Measurements from ENCODE around the gene CFAP77. TPM values are rescaled to one million over a fixed set of nuclear protein-coding genes. Genes with fewer than 3 reads are reported as not detected.
A peak's percentile ranks its signal among the peaks of the same experiment; 100 is the strongest.

The CFAP77 gene
- total and polyA plus RNA-seq, 2 of the 13 experiments (the other 11 are each of a cell fraction or from before 2014, with no cell fraction given), result not detected

- Histone ChIP-seq H4K20me1 (ENCODE audit: insufficient read depth, low read length) (peaks cover 3% of the 10 kb centered on the region; the same call in 1 of the 2 replicates), H3K27me3 (ENCODE audit: control insufficient read depth in 1 of 2, insufficient read depth in 2 of 2, low read length in 2 of 2) (peaks cover 0 to 54% of the 10 kb centered on the region in 2 experiments; a peak in 3 of 5 replicates), H3K4me1 (ENCODE audit: insufficient read depth, low read length) (peaks cover 39% of the 10 kb centered on the region), H3K79me2 (ENCODE audit: insufficient read depth, low read length) (peaks cover 4% of the 10 kb centered on the region), H2AFZ (ENCODE audit: low read length) (no peak overlapping the region), H3K27ac (ENCODE audit: extremely low read length, insufficient read depth, low read length) (no peak overlapping the region), H3K36me3 (replicated peaks in 1 of 2; ENCODE audit: control insufficient read depth in 1 of 2, insufficient read depth in 2 of 2, low read length in 2 of 2) (no peaks in the 10 kb centered on the region), H3K9me3 (ENCODE audit: low read length) (no peaks in the 10 kb centered on the region), H3K4me3 (replicated peaks in 1 of 3; ENCODE audit: insufficient read depth in 1 of 3, low read depth in 2 of 3, low read length in 3 of 3) (peak overlapping the region; percentile 38 to 72 (median 43); a peak in 5 of 6 replicates), H3K4me2 (ENCODE audit: low read depth, low read length) (peak overlapping the region; percentile 77), H3K9ac (ENCODE audit: insufficient read depth, low read depth, low read length) (no peak overlapping the region)
- in situ Hi-C loops (cut with HindIII; ENCODE audit: extremely low pct_ligation_motif_present, low pct_unique_long_range_greater_than_20kb) (loop anchor here (5.0 to 10.0 kb wide), 3 partner anchors 94 to 387 kb away; no protein-coding TSS in a partner anchor), intact Hi-C loops (cut with micrococcal nuclease; ENCODE audit: unreplicated experiment) (loop anchor here (10.0 kb wide), 1 partner anchor 94 kb away; no protein-coding TSS in a partner anchor)
- ChIA-PET POLR2A (no interaction called here), CTCF (ENCODE audit: low intra/inter-chr PET ratio, low total read pairs) (interaction anchor here (1.2 to 2.8 kb wide), 3 partner anchors 97 to 241 kb away, joined by 4 to 22 read pairs (median 9); no protein-coding TSS in a partner anchor)
- BruUV-seq (replicated peaks), result no TSS peak
- ATAC-seq, result peak; percentile 17; the same call in 2 of the 3 replicates
- FAIRE-seq, result no peak
- no peak for DNase-seq (ENCODE audit: low spot score)
- WGBS (ENCODE audit: low lambda C conversion rate), result 24% methylated on average over 14 of the region's 19 CpGs
- TF ChIP-seq NFKB2 (CRISPR knock-in tag; IDR thresholded peaks at IDR 0.05; ENCODE audit: borderline replicate concordance) (0 out of 2 replicates have a peak, but pooled peaks have one; percentile 10), NRL (CRISPR knock-in tag; IDR thresholded peaks at IDR 0.05; ENCODE audit: borderline replicate concordance) (0 out of 2 replicates have a peak, but pooled peaks have one; percentile 12), ZNF615 (CRISPR knock-in tag; IDR thresholded peaks at IDR 0.05; ENCODE audit: borderline replicate concordance) (no peak), ZNF446 (CRISPR knock-in tag; IDR thresholded peaks at IDR 0.05) (0 out of 2 replicates have a peak, but pooled peaks have one; percentile 51)
These were observed 631 bp downstream of the CFAP77 start for GRCh38 chr9:132410642-132411041.

DNA sequence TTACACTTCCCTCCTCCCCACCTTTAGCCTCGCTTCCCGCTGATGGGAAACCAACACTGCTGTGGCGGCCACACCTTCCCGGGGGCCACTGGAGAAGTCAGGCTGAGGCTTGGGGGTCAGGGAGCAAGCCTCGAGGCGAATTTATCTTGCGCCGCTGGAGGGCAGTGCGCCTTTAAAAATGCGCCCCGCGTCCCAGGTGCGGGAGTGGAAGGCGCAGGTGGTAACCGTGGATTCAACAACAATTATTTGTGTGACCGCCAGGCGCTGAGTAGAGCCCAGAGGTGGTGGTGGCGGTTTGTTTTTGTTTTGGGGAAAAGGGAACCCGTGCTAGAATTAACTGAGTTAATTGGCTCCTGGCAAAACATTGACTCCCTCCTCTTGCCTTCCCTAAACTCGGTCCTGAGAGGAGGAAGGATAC, 1.1 kb downstream of the CFAP77 start:
- peaks cover 2% of the 10 kb centered on the region for H3K79me2 ChIP-seq (ENCODE audit: insufficient read depth, low read length)
- no peak overlapping the region for H3K9ac ChIP-seq (ENCODE audit: insufficient read depth, low read depth, low read length)
- ATAC-seq (peak; percentile 80), DNase-seq (ENCODE audit: low spot score) (peak; percentile 54), FAIRE-seq (peak; percentile 53)
- CTCF ChIA-PET (ENCODE audit: low intra/inter-chr PET ratio, low total read pairs), result interaction anchor here (1.2 to 2.8 kb wide), 3 partner anchors 97 to 240 kb away, joined by 4 to 22 read pairs (median 9); no protein-coding TSS in a partner anchor
- peaks cover 3% of the 10 kb centered on the region; the same call in 1 of the 2 replicates for H4K20me1 ChIP-seq (ENCODE audit: insufficient read depth, low read length)
- in situ Hi-C loops (cut with HindIII; ENCODE audit: extremely low pct_ligation_motif_present, low pct_unique_long_range_greater_than_20kb), result loop anchor here (5.0 to 10.0 kb wide), 3 partner anchors 94 to 386 kb away; no protein-coding TSS in a partner anchor
- no peak overlapping the region for H2AFZ ChIP-seq (ENCODE audit: low read length)
- peaks cover 2 to 57% of the 10 kb centered on the region in 2 experiments; a peak in 3 of 5 replicates for H3K27me3 ChIP-seq (ENCODE audit: control insufficient read depth in 1 of 2, insufficient read depth in 2 of 2, low read length in 2 of 2)
- peak overlapping the region; percentile 77 for H3K4me2 ChIP-seq (ENCODE audit: low read depth, low read length)
- no peaks in the 10 kb centered on the region for H3K36me3 ChIP-seq (replicated peaks in 1 of 2; ENCODE audit: control insufficient read depth in 1 of 2, insufficient read depth in 2 of 2, low read length in 2 of 2)
- H3K4me1 ChIP-seq (ENCODE audit: insufficient read depth, low read length), result peaks cover 37% of the 10 kb centered on the region
- H3K27ac ChIP-seq (ENCODE audit: extremely low read length, insufficient read depth, low read length), result no peak overlapping the region
- no peaks in the 10 kb centered on the region for H3K9me3 ChIP-seq (ENCODE audit: low read length)
- BruUV-seq (replicated peaks), result no TSS peak
- WGBS (ENCODE audit: low lambda C conversion rate), result 1% methylated on average over 15 of the region's 20 CpGs
- POLR2A ChIA-PET, result no interaction called here
- peak overlapping the region in 1 of 3 experiments; percentile 72; a peak in 1 of 6 replicates for H3K4me3 ChIP-seq (replicated peaks in 1 of 3; ENCODE audit: insufficient read depth in 1 of 3, low read depth in 2 of 3, low read length in 3 of 3)
- intact Hi-C loops (cut with micrococcal nuclease; ENCODE audit: unreplicated experiment), result loop anchor here (10.0 kb wide), 1 partner anchor 94 kb away; no protein-coding TSS in a partner anchor
- TF ChIP-seq ZNF607 (CRISPR knock-in tag; IDR thresholded peaks at IDR 0.05; ENCODE audit: borderline replicate concordance) (no peak), SRY (CRISPR knock-in tag; IDR thresholded peaks at IDR 0.05) (no peak), ZFP41 (CRISPR knock-in tag; IDR thresholded peaks at IDR 0.05; ENCODE audit: borderline replicate concordance) (no peak), JUNB (CRISPR knock-in tag; IDR thresholded peaks at IDR 0.05; ENCODE audit: borderline replicate concordance) (no peak), SMAD9 (CRISPR knock-in tag; IDR thresholded peaks at IDR 0.05) (no peak), RELA (CRISPR knock-in tag; IDR thresholded peaks at IDR 0.05) (no peak), ZNF766 (CRISPR knock-in tag; IDR thresholded peaks at IDR 0.05; ENCODE audit: borderline replicate concordance) (no peak), HMGA1 (CRISPR knock-in tag; conservative IDR thresholded peaks at IDR 0.05) (no peak), RFXAP (CRISPR knock-in tag; IDR thresholded peaks at IDR 0.05; ENCODE audit: borderline replicate concordance) (no peak), ATF7 (IDR thresholded peaks at IDR 0.05) (no peak), ATF7 (CRISPR knock-in tag; IDR thresholded peaks at IDR 0.05) (no peak), HDAC1 (CRISPR knock-in tag; IDR thresholded peaks at IDR 0.05) (no peak)
- TF ChIP-seq, protein P1, sequence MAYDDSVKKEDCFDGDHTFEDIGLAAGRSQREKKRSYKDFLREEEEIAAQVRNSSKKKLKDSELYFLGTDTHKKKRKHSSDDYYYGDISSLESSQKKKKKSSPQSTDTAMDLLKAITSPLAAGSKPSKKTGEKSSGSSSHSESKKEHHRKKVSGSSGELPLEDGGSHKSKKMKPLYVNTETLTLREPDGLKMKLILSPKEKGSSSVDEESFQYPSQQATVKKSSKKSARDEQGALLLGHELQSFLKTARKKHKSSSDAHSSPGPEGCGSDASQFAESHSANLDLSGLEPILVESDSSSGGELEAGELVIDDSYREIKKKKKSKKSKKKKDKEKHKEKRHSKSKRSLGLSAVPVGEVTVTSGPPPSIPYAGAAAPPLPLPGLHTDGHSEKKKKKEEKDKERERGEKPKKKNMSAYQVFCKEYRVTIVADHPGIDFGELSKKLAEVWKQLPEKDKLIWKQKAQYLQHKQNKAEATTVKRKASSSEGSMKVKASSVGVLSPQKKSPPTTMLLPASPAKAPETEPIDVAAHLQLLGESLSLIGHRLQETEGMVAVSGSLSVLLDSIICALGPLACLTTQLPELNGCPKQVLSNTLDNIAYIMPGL (CRISPR knock-in tag; IDR thresholded peaks at IDR 0.05; ENCODE audit: borderline replicate concordance in 1 of 2, low read depth in 1 of 2), result peak; percentile 61 to 75; a peak in 2 of 4 replicates
